Vagina (tissue), 2 donors: ENCODE measurements around the gene ADAT3.
"Not testable (repeated sequence)": the region's sequence is repeated elsewhere in the genome, so short reads cannot be mapped to it uniquely, and the experiment has no call there.

Source experiments
- POLR2A ChIP-seq, 2 donors: fragments of 450-650 bp; IDR thresholded peaks; one replicate each; pipeline ENCODE4 v1.6.1; 2017; ENCODE audit warnings: antibody characterized with exemption in 2 of 2, mild to moderate bottlenecking in 2 of 2, moderate library complexity in 2 of 2
- POLR2AphosphoS5 ChIP-seq, 2 donors: sonication (generic); formaldehyde crosslinking; IDR thresholded peaks; one replicate each; pipeline ENCODE4 v1.9.0; 2017; ENCODE audit warnings: antibody characterized with exemption in 2 of 2, mild to moderate bottlenecking in 2 of 2, low read depth in 1 of 2; ENCODE audit not compliant: insufficient read depth in 1 of 2
- TF ChIP-seq, protein P1 (sequence below), 3 experiments: fragments of 450-650 bp in 2 of 3; fragments of 200-600 bp in 1 of 3; sonication (generic) in 1 of 3; IDR thresholded peaks; one replicate each; pipeline ENCODE4 v1.5.1; 2017 to 2019; ENCODE audit warnings: antibody characterized with exemption in 3 of 3, mild to moderate bottlenecking in 2 of 3, moderate library complexity in 2 of 3

DNA sequence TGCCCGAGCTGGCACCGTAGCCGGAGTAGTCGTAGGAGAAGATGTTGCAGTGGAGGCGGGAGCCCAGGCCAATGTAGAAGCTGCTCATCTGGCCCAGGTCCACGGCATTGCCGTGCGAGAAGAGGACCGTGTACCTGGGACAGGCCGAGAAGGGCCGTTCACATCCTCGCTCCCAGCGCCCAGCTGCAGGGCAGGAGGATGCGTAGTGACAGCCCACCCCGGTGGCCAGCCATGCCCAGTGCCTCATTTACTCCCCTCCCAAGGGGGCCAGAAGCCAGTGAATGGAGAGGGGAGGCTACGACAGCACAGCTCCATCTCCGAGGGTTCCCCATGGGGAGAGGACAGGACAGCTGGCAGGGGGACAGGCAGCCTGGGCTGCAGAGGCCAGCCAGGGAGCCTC is 25.2 kb upstream of the ADAT3 start:
- TF ChIP-seq, protein P1, sequence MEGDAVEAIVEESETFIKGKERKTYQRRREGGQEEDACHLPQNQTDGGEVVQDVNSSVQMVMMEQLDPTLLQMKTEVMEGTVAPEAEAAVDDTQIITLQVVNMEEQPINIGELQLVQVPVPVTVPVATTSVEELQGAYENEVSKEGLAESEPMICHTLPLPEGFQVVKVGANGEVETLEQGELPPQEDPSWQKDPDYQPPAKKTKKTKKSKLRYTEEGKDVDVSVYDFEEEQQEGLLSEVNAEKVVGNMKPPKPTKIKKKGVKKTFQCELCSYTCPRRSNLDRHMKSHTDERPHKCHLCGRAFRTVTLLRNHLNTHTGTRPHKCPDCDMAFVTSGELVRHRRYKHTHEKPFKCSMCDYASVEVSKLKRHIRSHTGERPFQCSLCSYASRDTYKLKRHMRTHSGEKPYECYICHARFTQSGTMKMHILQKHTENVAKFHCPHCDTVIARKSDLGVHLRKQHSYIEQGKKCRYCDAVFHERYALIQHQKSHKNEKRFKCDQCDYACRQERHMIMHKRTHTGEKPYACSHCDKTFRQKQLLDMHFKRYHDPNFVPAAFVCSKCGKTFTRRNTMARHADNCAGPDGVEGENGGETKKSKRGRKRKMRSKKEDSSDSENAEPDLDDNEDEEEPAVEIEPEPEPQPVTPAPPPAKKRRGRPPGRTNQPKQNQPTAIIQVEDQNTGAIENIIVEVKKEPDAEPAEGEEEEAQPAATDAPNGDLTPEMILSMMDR (IDR thresholded peaks at IDR 0.05), result not testable (repeated sequence)
- TF ChIP-seq POLR2AphosphoS5 (IDR thresholded peaks at IDR 0.05; ENCODE audit: insufficient read depth in 1 of 2, low read depth in 1 of 2); POLR2A (IDR thresholded peaks at IDR 0.05): not testable (repeated sequence)
